IMR-90 (cell line): ENCODE results near the gene CADM3. TPM values are rescaled to one million over a fixed set of nuclear protein-coding genes. Genes with fewer than 3 reads are reported as not detected.

Source experiments
- ATAC-seq: fragments of 200-7000 bp; cut with Tn5 transposase; 2 replicates; pipeline ENCODE4 v1.9.1; 2020; ENCODE audit warnings: low read depth, mild to moderate bottlenecking, moderate library complexity
- BruUV-seq: library from RNA; stranded (reverse); fragments of 400-500 nt; replicated peaks from 2 replicates; lab custom pipeline; 2021; lab: Mats Ljungman, UMichigan
- CTCF ChIA-PET: fragments of 300-600 bp; formaldehyde crosslinking; extraction: SDS; loops from one replicate; lab custom pipeline; 2021; ENCODE audit warnings: antibody characterized with exemption; lab: Yijun Ruan, JAX
- POLR2A ChIA-PET: fragments of 300-600 bp; sonication (Branson Sonifier 250); formaldehyde crosslinking; loops from one replicate; lab custom pipeline; 2022; ENCODE audit warnings: antibody characterized with exemption; ENCODE audit not compliant: unreplicated experiment; lab: Charles Lee
- DNase-seq: peaks from one replicate; pipeline ENCODE4 v3.0.0; 2013
- H2AFZ ChIP-seq: replicated peaks from 2 replicates; pipeline ENCODE3; 2013; ENCODE audit warnings: low read length, mild to moderate bottlenecking; ENCODE audit not compliant: poor library complexity
- H2AK5ac ChIP-seq: 2 replicates; pipeline ENCODE4 v1.6.1; 2013; ENCODE audit warnings: low read depth, low read length, inconsistent platforms
- H2AK9ac ChIP-seq: replicated peaks from 2 replicates; pipeline ENCODE3; 2013; ENCODE audit warnings: mild to moderate bottlenecking, low read depth, low read length, moderate library complexity; ENCODE audit not compliant: poor library complexity
- H2BK120ac ChIP-seq: 2 replicates; pipeline ENCODE4 v1.6.1; 2013; ENCODE audit warnings: low read depth, low read length, inconsistent platforms
- H2BK15ac ChIP-seq: 3 replicates; pipeline ENCODE4 v1.6.1; 2013; ENCODE audit warnings: low read depth, low read length, inconsistent platforms
- H2BK20ac ChIP-seq: 2 replicates; pipeline ENCODE4 v1.6.1; 2013; ENCODE audit warnings: low read depth, mild to moderate bottlenecking, inconsistent platforms, low read length, moderate library complexity
- H2BK5ac ChIP-seq: 2 replicates; pipeline ENCODE4 v1.6.1; 2013; ENCODE audit warnings: mild to moderate bottlenecking, low read depth, low read length, inconsistent platforms; ENCODE audit not compliant: poor library complexity, severe bottlenecking
- H3K14ac ChIP-seq: replicated peaks from 2 replicates; pipeline ENCODE4 v1.6.1; 2013; ENCODE audit warnings: low read depth, low read length, inconsistent platforms
- H3K18ac ChIP-seq: 2 replicates; pipeline ENCODE4 v1.6.1; 2013; ENCODE audit warnings: low read depth, low read length, control low read depth
- H3K23ac ChIP-seq: 2 replicates; pipeline ENCODE4 v1.6.1; 2013; ENCODE audit warnings: low read depth, low read length, inconsistent platforms
- H3K27ac ChIP-seq: 2 replicates; pipeline ENCODE4 v1.5.1; 2013; ENCODE audit warnings: mild to moderate bottlenecking, control low read depth, low read length; ENCODE audit not compliant: insufficient read depth
- H3K27me3 ChIP-seq: 2 replicates; pipeline ENCODE4 v1.6.1; 2013; ENCODE audit warnings: low read length; ENCODE audit not compliant: control insufficient read depth, insufficient read depth
- H3K36me3 ChIP-seq: 2 replicates; pipeline ENCODE4 v1.6.1; 2013; ENCODE audit warnings: low read length, mixed read lengths; ENCODE audit not compliant: control insufficient read depth, insufficient read depth
- H3K4ac ChIP-seq: 2 replicates; pipeline ENCODE4 v1.6.1; 2013; ENCODE audit warnings: low read depth, low read length, inconsistent platforms
- H3K4me1 ChIP-seq: 2 replicates; pipeline ENCODE4 v1.6.1; 2013; ENCODE audit warnings: low read length, mixed read lengths; ENCODE audit not compliant: control insufficient read depth, insufficient read depth
- H3K4me2 ChIP-seq: 2 replicates; pipeline ENCODE4 v1.6.1; 2013; ENCODE audit warnings: low read depth, mild to moderate bottlenecking, control low read depth, low read length, moderate library complexity
- H3K4me3 ChIP-seq: 2 replicates; pipeline ENCODE4 v1.5.1; 2013; ENCODE audit warnings: low read depth, mild to moderate bottlenecking, control low read depth, low read length, moderate library complexity; ENCODE audit not compliant: insufficient read depth
- H3K56ac ChIP-seq: 2 replicates; pipeline ENCODE4 v1.6.1; 2013; ENCODE audit warnings: low read length, inconsistent platforms; ENCODE audit not compliant: insufficient read depth; ENCODE audit errors: extremely low read depth
- H3K79me1 ChIP-seq, 2 experiments: 2 replicates each; pipeline ENCODE4 v1.6.1; 2013; ENCODE audit warnings: low read length in 2 of 2, inconsistent platforms in 1 of 2, low read depth in 1 of 2
- H3K9ac ChIP-seq: 2 replicates; pipeline ENCODE4 v1.6.1; 2013; ENCODE audit warnings: low read depth, low read length, control low read depth
- H3K9me1 ChIP-seq: 2 replicates; pipeline ENCODE4 v1.6.1; 2013; ENCODE audit warnings: low read length, inconsistent platforms; ENCODE audit not compliant: insufficient read depth
- H3K9me3 ChIP-seq: 2 replicates; pipeline ENCODE4 v1.6.1; 2013; ENCODE audit warnings: low read length; ENCODE audit not compliant: control insufficient read depth, insufficient read depth
- H4K20me1 ChIP-seq: 2 replicates; pipeline ENCODE4 v1.6.1; 2013; ENCODE audit warnings: low read length, inconsistent platforms; ENCODE audit not compliant: insufficient read depth
- H4K5ac ChIP-seq: 2 replicates; pipeline ENCODE4 v1.6.1; 2013; ENCODE audit warnings: mild to moderate bottlenecking, low read depth, low read length, control low read depth
- H4K8ac ChIP-seq, 2 experiments: 2 replicates each; pipeline ENCODE4 v1.6.1; 2013; ENCODE audit warnings: low read depth in 2 of 2, low read length in 2 of 2, control low read depth in 1 of 2, inconsistent platforms in 1 of 2
- H4K91ac ChIP-seq: 2 replicates; pipeline ENCODE4 v1.6.1; 2013; ENCODE audit warnings: low read depth, low read length, inconsistent platforms; ENCODE audit not compliant: insufficient read depth
- BHLHE40 ChIP-seq: fragments of 150-350 bp; IDR thresholded peaks from 2 replicates; pipeline ENCODE4 v1.6.1; 2016; ENCODE audit warnings: mild to moderate bottlenecking, low read depth, low read length
- CEBPB ChIP-seq: IDR thresholded peaks from 2 replicates; pipeline ENCODE4 v1.6.1; 2012; ENCODE audit warnings: low read depth, low read length, improper control_type of control experiment
- CHD1 ChIP-seq: IDR thresholded peaks from 2 replicates; pipeline ENCODE4 v1.6.1; 2012; ENCODE audit warnings: low read depth, low read length, improper control_type of control experiment
- FOS ChIP-seq: fragments of 150-350 bp; IDR thresholded peaks from 2 replicates; pipeline ENCODE4 v1.6.1; 2016; ENCODE audit warnings: low read depth, low read length
- MAFK ChIP-seq: IDR thresholded peaks from 2 replicates; pipeline ENCODE4 v1.6.1; 2012; ENCODE audit warnings: low read depth, low read length, improper control_type of control experiment
- MAZ ChIP-seq: IDR thresholded peaks from 2 replicates; pipeline ENCODE4 v1.6.1; 2012; ENCODE audit warnings: low read depth, mild to moderate bottlenecking, low read length, improper control_type of control experiment, moderate library complexity, borderline replicate concordance
- MXI1 ChIP-seq: IDR thresholded peaks from 2 replicates; pipeline ENCODE4 v1.6.1; 2012; ENCODE audit warnings: low read depth, mild to moderate bottlenecking, low read length, moderate library complexity, borderline replicate concordance
- NFE2L2 ChIP-seq: fragments of 150-350 bp; IDR thresholded peaks from 2 replicates; pipeline ENCODE4 v1.6.1; 2016; ENCODE audit warnings: low read depth, mild to moderate bottlenecking, low read length
- POLR2A ChIP-seq: IDR thresholded peaks from 2 replicates; pipeline ENCODE4 v1.6.1; 2012; ENCODE audit warnings: mild to moderate bottlenecking, low read depth, low read length
- RAD21 ChIP-seq: IDR thresholded peaks from 2 replicates; pipeline ENCODE4 v1.6.1; 2012; ENCODE audit warnings: low read length, improper control_type of control experiment
- RCOR1 ChIP-seq: IDR thresholded peaks from 2 replicates; pipeline ENCODE4 v1.6.1; 2012; ENCODE audit warnings: mild to moderate bottlenecking, low read length, improper control_type of control experiment; ENCODE audit not compliant: insufficient replicate concordance
- RFX5 ChIP-seq: IDR thresholded peaks from 2 replicates; pipeline ENCODE4 v1.8.0; 2012; ENCODE audit warnings: low read depth, mild to moderate bottlenecking, low read length, moderate library complexity
- SMC3 ChIP-seq: fragments of 150-350 bp; IDR thresholded peaks from 2 replicates; pipeline ENCODE4 v1.6.1; 2016; ENCODE audit warnings: low read depth, mild to moderate bottlenecking, antibody characterized with exemption, low read length, moderate library complexity
- WGBS, 2 experiments: methylation state at CpG; one replicate each; pipeline versions ENCODE4 v1.1.5 to v1.1.7; 2013; ENCODE audit warnings: missing lambda C conversion rate in 2 of 2; ENCODE audit not compliant: insufficient read length in 1 of 2; ENCODE audit errors: extremely low coverage in 2 of 2; 5-methylcytosine and 5-hydroxymethylcytosine counted together
- dilution Hi-C: fragments of 300-500 bp; cut with HindIII; formaldehyde crosslinking; loops from one replicate; pipeline ENCODE4 v1.14.3; 2018; ENCODE audit warnings: low sequenced_read_pairs; ENCODE audit not compliant: unreplicated experiment
- in situ Hi-C: fragments of 300-500 bp; cut with MboI; formaldehyde crosslinking; loops from 3 replicates; pipeline ENCODE4 v1.14.3; 2019; ENCODE audit warnings: low sequenced_read_pairs, inconsistent platforms, mixed read lengths
- intact Hi-C: fragments of 100-400 bp; cut with micrococcal nuclease; formaldehyde crosslinking; loops from 2 replicates; pipeline ENCODE4 v1.10.0; 2022
- polyA plus RNA-seq, 3 experiments: library from polyadenylated mRNA; depleted of rRNA; stranded (reverse); fragments of >200 nt; gene quantifications; 2 replicates each; pipeline ENCODE4 v1.2.3, GENCODE V29; 2012; ENCODE audit warnings: low replicate concordance in 1 of 3
- total RNA-seq: library from RNA; depleted of rRNA; stranded (reverse); fragments of >200 nt; gene quantifications from 2 replicates; pipeline ENCODE4 v1.2.3, GENCODE V29; 2012
- TF ChIP-seq, protein P1 (sequence below): conservative IDR thresholded peaks from 2 replicates; pipeline ENCODE4 v1.5.1; 2012; ENCODE audit warnings: mild to moderate bottlenecking, low read depth, low read length, improper control_type of control experiment
- TF ChIP-seq, protein P2 (sequence below): fragments of 150-350 bp; IDR thresholded peaks from 2 replicates; pipeline ENCODE4 v1.6.1; 2016; ENCODE audit warnings: low read depth, mild to moderate bottlenecking, low read length, moderate library complexity, borderline replicate concordance
- TF ChIP-seq, protein P3 (sequence below): fragments of 150-350 bp; IDR thresholded peaks from 2 replicates; pipeline ENCODE4 v1.6.1; 2017; ENCODE audit warnings: mild to moderate bottlenecking, antibody characterized with exemption, low read length, low read depth

CADM3 gene
- total and polyA plus RNA-seq, 2 of the 4 experiments (the other 2 are of a cell fraction), result not detected

GRCh38 chr1:159144571-159144970 lies 26.8 kb upstream of the CADM3 start:
- no peaks in the 10 kb centered on the region for H3K79me1 ChIP-seq
- H3K14ac ChIP-seq, result no peak overlapping the region
- WGBS, 2 experiments, result 100% methylated on average over 2 of the region's 3 CpGs; no CpG with 5 or more reads in 1 of the 2 experiments
- no peaks in the 10 kb centered on the region for H3K9me3 ChIP-seq
- no peak overlapping the region for H2AK5ac ChIP-seq
- no peak overlapping the region for H4K5ac ChIP-seq
- no peak overlapping the region for H3K9ac ChIP-seq
- no peaks in the 10 kb centered on the region for H4K20me1 ChIP-seq
- H3K18ac ChIP-seq, result no peak overlapping the region
- no peak overlapping the region for H2BK120ac ChIP-seq
- H2AK9ac ChIP-seq, result no peak overlapping the region
- in situ Hi-C loops (no loop called here), dilution Hi-C loops (no loop called here), intact Hi-C loops (no loop called here)
- no peak overlapping the region for H2AFZ ChIP-seq
- TF ChIP-seq MAFK (no peak), FOS (no peak), MXI1 (no peak), CEBPB (no peak), MAZ (no peak), CHD1 (no peak), RCOR1 (no peak), NFE2L2 (no peak), RFX5 (no peak), POLR2A (no peak), RAD21 (no peak), SMC3 (no peak), BHLHE40 (no peak)
- TF ChIP-seq, protein P1, sequence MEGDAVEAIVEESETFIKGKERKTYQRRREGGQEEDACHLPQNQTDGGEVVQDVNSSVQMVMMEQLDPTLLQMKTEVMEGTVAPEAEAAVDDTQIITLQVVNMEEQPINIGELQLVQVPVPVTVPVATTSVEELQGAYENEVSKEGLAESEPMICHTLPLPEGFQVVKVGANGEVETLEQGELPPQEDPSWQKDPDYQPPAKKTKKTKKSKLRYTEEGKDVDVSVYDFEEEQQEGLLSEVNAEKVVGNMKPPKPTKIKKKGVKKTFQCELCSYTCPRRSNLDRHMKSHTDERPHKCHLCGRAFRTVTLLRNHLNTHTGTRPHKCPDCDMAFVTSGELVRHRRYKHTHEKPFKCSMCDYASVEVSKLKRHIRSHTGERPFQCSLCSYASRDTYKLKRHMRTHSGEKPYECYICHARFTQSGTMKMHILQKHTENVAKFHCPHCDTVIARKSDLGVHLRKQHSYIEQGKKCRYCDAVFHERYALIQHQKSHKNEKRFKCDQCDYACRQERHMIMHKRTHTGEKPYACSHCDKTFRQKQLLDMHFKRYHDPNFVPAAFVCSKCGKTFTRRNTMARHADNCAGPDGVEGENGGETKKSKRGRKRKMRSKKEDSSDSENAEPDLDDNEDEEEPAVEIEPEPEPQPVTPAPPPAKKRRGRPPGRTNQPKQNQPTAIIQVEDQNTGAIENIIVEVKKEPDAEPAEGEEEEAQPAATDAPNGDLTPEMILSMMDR, result no peak
- TF ChIP-seq, protein P2, sequence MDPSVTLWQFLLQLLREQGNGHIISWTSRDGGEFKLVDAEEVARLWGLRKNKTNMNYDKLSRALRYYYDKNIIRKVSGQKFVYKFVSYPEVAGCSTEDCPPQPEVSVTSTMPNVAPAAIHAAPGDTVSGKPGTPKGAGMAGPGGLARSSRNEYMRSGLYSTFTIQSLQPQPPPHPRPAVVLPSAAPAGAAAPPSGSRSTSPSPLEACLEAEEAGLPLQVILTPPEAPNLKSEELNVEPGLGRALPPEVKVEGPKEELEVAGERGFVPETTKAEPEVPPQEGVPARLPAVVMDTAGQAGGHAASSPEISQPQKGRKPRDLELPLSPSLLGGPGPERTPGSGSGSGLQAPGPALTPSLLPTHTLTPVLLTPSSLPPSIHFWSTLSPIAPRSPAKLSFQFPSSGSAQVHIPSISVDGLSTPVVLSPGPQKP, result no peak
- TF ChIP-seq, protein P3, sequence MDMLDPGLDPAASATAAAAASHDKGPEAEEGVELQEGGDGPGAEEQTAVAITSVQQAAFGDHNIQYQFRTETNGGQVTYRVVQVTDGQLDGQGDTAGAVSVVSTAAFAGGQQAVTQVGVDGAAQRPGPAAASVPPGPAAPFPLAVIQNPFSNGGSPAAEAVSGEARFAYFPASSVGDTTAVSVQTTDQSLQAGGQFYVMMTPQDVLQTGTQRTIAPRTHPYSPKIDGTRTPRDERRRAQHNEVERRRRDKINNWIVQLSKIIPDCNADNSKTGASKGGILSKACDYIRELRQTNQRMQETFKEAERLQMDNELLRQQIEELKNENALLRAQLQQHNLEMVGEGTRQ, result no peak
- CTCF ChIA-PET, result no interaction called here
- H3K36me3 ChIP-seq, result no peaks in the 10 kb centered on the region
- no peak overlapping the region for H2BK5ac ChIP-seq
- ATAC-seq (no peak), DNase-seq (no peak)
- no peak overlapping the region for H2BK20ac ChIP-seq
- H3K4me1 ChIP-seq, result no peaks in the 10 kb centered on the region
- no peaks in the 10 kb centered on the region for H3K27me3 ChIP-seq
- H3K4me2 ChIP-seq, result no peak overlapping the region
- H4K91ac ChIP-seq, result no peak overlapping the region
- no peak overlapping the region for H3K4me3 ChIP-seq
- H4K8ac ChIP-seq, result no peak overlapping the region
- no peak overlapping the region for H3K56ac ChIP-seq
- no TSS peak for BruUV-seq
- no peak overlapping the region for H2BK15ac ChIP-seq
- H3K9me1 ChIP-seq, result no peaks in the 10 kb centered on the region
- POLR2A ChIA-PET, result no interaction called here
- H3K27ac ChIP-seq, result no peak overlapping the region
- H3K4ac ChIP-seq, result no peak overlapping the region
- no peak overlapping the region for H3K23ac ChIP-seq
